Mucosa of rectum (tissue), 2 donors: ENCODE results near the gene ALK.

Experiments used
- H3K27ac ChIP-seq, 2 donors: one replicate each; pipeline ENCODE4 v1.7.0; 2013; ENCODE audit warnings: inconsistent platforms in 2 of 2, low read depth in 2 of 2, low read length in 2 of 2
- H3K27me3 ChIP-seq, 2 donors: one replicate each; pipeline ENCODE4 v1.7.0; 2013; ENCODE audit warnings: low read length in 2 of 2; ENCODE audit not compliant: control insufficient read depth in 2 of 2, insufficient read depth in 2 of 2
- H3K36me3 ChIP-seq, 2 donors: one replicate each; pipeline ENCODE4 v1.7.0; 2013; ENCODE audit warnings: low read length in 2 of 2; ENCODE audit not compliant: control insufficient read depth in 2 of 2, insufficient read depth in 2 of 2
- H3K4me1 ChIP-seq, 2 donors: one replicate each; pipeline ENCODE4 v1.7.0; 2013; ENCODE audit warnings: low read length in 2 of 2, mild to moderate bottlenecking in 1 of 2; ENCODE audit not compliant: control insufficient read depth in 2 of 2, insufficient read depth in 2 of 2
- H3K4me3 ChIP-seq, 2 donors: one replicate each; pipeline ENCODE4 v1.7.0; 2013; ENCODE audit warnings: low read length in 2 of 2
- H3K9ac ChIP-seq, 2 donors: one replicate each; pipeline ENCODE4 v1.7.0; 2013; ENCODE audit warnings: low read length in 2 of 2, low read depth in 1 of 2, mild to moderate bottlenecking in 1 of 2
- H3K9me3 ChIP-seq, 2 donors: one replicate each; pipeline ENCODE4 v1.7.0; 2013; ENCODE audit warnings: low read length in 2 of 2; ENCODE audit not compliant: control insufficient read depth in 2 of 2
- donor health status: healthy.
- donor health status: Normal muscosa, but diverticular disease.

Gene ALK

GRCh38 chr2:29706171-29706720 lies 215.1 kb downstream of the ALK start:
- no peaks in the 10 kb centered on the region for H3K4me1 ChIP-seq
- H3K4me3 ChIP-seq, result no peak overlapping the region
- H3K9me3 ChIP-seq, result no peaks in the 10 kb centered on the region
- no peak overlapping the region for H3K9ac ChIP-seq
- no peak overlapping the region for H3K27ac ChIP-seq
- H3K27me3 ChIP-seq, result no peaks in the 10 kb centered on the region
- no peaks in the 10 kb centered on the region for H3K36me3 ChIP-seq

GRCh38 chr2:29705616-29706015 lies 215.8 kb downstream of the ALK start:
- Histone ChIP-seq H3K9ac (no peak overlapping the region), H3K27ac (no peak overlapping the region), H3K4me3 (no peak overlapping the region), H3K27me3 (no peaks in the 10 kb centered on the region), H3K36me3 (no peaks in the 10 kb centered on the region), H3K9me3 (no peaks in the 10 kb centered on the region), H3K4me1 (no peaks in the 10 kb centered on the region)

GRCh38 chr2:29703336-29703735 lies 218.1 kb downstream of the ALK start:
- H3K4me1 ChIP-seq, result no peaks in the 10 kb centered on the region
- H3K27ac ChIP-seq, result no peak overlapping the region
- no peaks in the 10 kb centered on the region for H3K27me3 ChIP-seq
- no peaks in the 10 kb centered on the region for H3K36me3 ChIP-seq
- H3K4me3 ChIP-seq, result no peak overlapping the region
- H3K9ac ChIP-seq, result no peak overlapping the region
- no peaks in the 10 kb centered on the region for H3K9me3 ChIP-seq

- Histone ChIP-seq H3K27me3 (no peaks in the 10 kb centered on the region), H3K9me3 (no peaks in the 10 kb centered on the region), H3K9ac (no peak overlapping the region), H3K4me1 (no peaks in the 10 kb centered on the region), H3K27ac (no peak overlapping the region), H3K4me3 (no peak overlapping the region), H3K36me3 (no peaks in the 10 kb centered on the region)
Observed at GRCh38 chr2:29702276-29702675, 219.1 kb downstream of the ALK start.

GRCh38 chr2:29700560-29700959 lies 220.8 kb downstream of the ALK start:
- H3K4me3 ChIP-seq, result no peak overlapping the region
- H3K9me3 ChIP-seq, result no peaks in the 10 kb centered on the region
- H3K4me1 ChIP-seq, result no peaks in the 10 kb centered on the region
- no peaks in the 10 kb centered on the region for H3K27me3 ChIP-seq
- H3K36me3 ChIP-seq, result no peaks in the 10 kb centered on the region
- H3K27ac ChIP-seq, result no peak overlapping the region
- H3K9ac ChIP-seq, result no peak overlapping the region

GRCh38 chr2:29699045-29699444 lies 222.3 kb downstream of the ALK start:
- no peak overlapping the region for H3K27ac ChIP-seq
- no peaks in the 10 kb centered on the region for H3K36me3 ChIP-seq
- H3K4me3 ChIP-seq, result no peak overlapping the region
- no peaks in the 10 kb centered on the region for H3K27me3 ChIP-seq
- no peaks in the 10 kb centered on the region for H3K9me3 ChIP-seq
- no peaks in the 10 kb centered on the region for H3K4me1 ChIP-seq
- no peak overlapping the region for H3K9ac ChIP-seq

- H3K9me3 ChIP-seq, result no peaks in the 10 kb centered on the region
- no peak overlapping the region for H3K9ac ChIP-seq
- no peak overlapping the region for H3K4me3 ChIP-seq
- no peaks in the 10 kb centered on the region for H3K27me3 ChIP-seq
- H3K36me3 ChIP-seq, result no peaks in the 10 kb centered on the region
- no peak overlapping the region for H3K27ac ChIP-seq
- no peaks in the 10 kb centered on the region for H3K4me1 ChIP-seq
Observed at GRCh38 chr2:29698216-29698615, 223.2 kb downstream of the ALK start.

GRCh38 chr2:29697715-29698114 lies 223.7 kb downstream of the ALK start:
- H3K4me1 ChIP-seq, result no peaks in the 10 kb centered on the region
- H3K4me3 ChIP-seq, result no peak overlapping the region

GRCh38 chr2:29697181-29697580 lies 224.2 kb downstream of the ALK start:
- Histone ChIP-seq H3K4me1 (no peaks in the 10 kb centered on the region), H3K9me3 (no peaks in the 10 kb centered on the region), H3K4me3 (no peak overlapping the region), H3K36me3 (no peaks in the 10 kb centered on the region), H3K27me3 (no peaks in the 10 kb centered on the region), H3K27ac (no peak overlapping the region), H3K9ac (no peak overlapping the region)

More at GRCh38 chr2:29697715-29698114, 223.7 kb downstream of the ALK start:
- Histone ChIP-seq H3K9ac (no peak overlapping the region), H3K36me3 (no peaks in the 10 kb centered on the region), H3K27ac (no peak overlapping the region), H3K9me3 (no peaks in the 10 kb centered on the region), H3K27me3 (no peaks in the 10 kb centered on the region)

GRCh38 chr2:29694741-29695140 lies 226.6 kb downstream of the ALK start:
- no peaks in the 10 kb centered on the region for H3K36me3 ChIP-seq
- H3K9ac ChIP-seq, result no peak overlapping the region
- H3K27me3 ChIP-seq, result no peaks in the 10 kb centered on the region
- H3K9me3 ChIP-seq, result no peaks in the 10 kb centered on the region
- H3K27ac ChIP-seq, result no peak overlapping the region
- no peaks in the 10 kb centered on the region for H3K4me1 ChIP-seq
- no peak overlapping the region for H3K4me3 ChIP-seq
